Measurements from ENCODE around the gene ZNF620. TPM values are rescaled to one million over a fixed set of nuclear protein-coding genes. Genes with fewer than 3 reads are reported as not detected.
A peak's percentile ranks its signal among the peaks of the same experiment; 100 is the strongest.

The ZNF620 gene
- polyA plus RNA-seq, 3 donors = 0.27 to 0.67 (median 0.37) TPM

DNA sequence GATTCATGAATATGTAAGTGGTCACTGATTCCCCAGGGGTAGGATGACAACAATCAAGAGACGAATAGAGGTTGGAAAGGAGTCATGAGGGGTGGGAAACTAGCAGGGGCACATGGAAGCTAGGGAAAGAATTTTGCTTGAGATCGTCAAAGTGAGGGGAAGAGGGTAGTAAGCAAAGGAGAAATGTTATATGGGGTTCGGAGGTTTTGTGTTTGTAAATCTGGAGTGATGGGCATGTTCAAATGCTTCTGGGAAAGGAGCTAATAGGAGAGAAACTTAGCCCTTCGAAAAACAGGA lies 40.8 kb upstream of the ZNF620 start:
- Mint-ChIP-seq H3K9me3 (peaks cover 0 to 3% (median 0%) of the 10 kb centered on the region in 7 donors), H3K27me3 (ENCODE audit: low read depth in 3 of 3) (peaks cover 0 to 2% (median 0%) of the 10 kb centered on the region in 3 donors), H3K4me1 (peaks cover 5% of the 10 kb centered on the region), H3K4me3 (no peak overlapping the region), H3K36me3 (peaks cover 57 to 61% of the 10 kb centered on the region in 2 donors), H3K27ac (peak overlapping the region in 2 of 7 donors; percentile 16 to 66)
- Histone ChIP-seq H4K20me1 (ENCODE audit: insufficient read depth, low read length) (peaks cover 3% of the 10 kb centered on the region), H3K9me3 (replicated peaks in 1 of 2; ENCODE audit: control insufficient read depth in 1 of 2, insufficient read depth in 1 of 2, low read length in 2 of 2) (no peaks in the 10 kb centered on the region), H3K36me3 (replicated peaks in 1 of 2; ENCODE audit: control insufficient read depth in 1 of 2, insufficient read depth in 2 of 2, low read length in 2 of 2) (peaks cover 41 to 67% of the 10 kb centered on the region in 2 donors), H3K27me3 (ENCODE audit: control insufficient read depth in 2 of 2, insufficient read depth in 2 of 2, low read length in 2 of 2) (no peaks in the 10 kb centered on the region), H3K79me2 (ENCODE audit: insufficient read depth, low read length) (no peaks in the 10 kb centered on the region), H3K4me2 (replicated peaks; ENCODE audit: extremely low read depth, low read length, poor library complexity, severe bottlenecking) (no peak overlapping the region), H3K27ac (ENCODE audit: low read depth in 1 of 2, low read length in 2 of 2) (no peak overlapping the region), H2AFZ (ENCODE audit: insufficient read depth, low read depth, low read length, poor library complexity, severe bottlenecking) (no peak overlapping the region), H3K4me1 (ENCODE audit: control insufficient read depth in 1 of 2, insufficient read depth in 2 of 2, low read length in 2 of 2) (no peaks in the 10 kb centered on the region), H3K4me3 (replicated peaks in 1 of 3; ENCODE audit: low read depth in 2 of 3, low read length in 3 of 3) (no peak overlapping the region), H3K9ac (ENCODE audit: insufficient read depth, low read length, poor library complexity, severe bottlenecking) (no peak overlapping the region)
- 91% methylated on average over 4 of the region's 4 CpGs for WGBS (ENCODE audit: insufficient coverage)
- DNase-seq = no peak
- intact Hi-C loops (cut with micrococcal nuclease) = no loop called here
- TF ChIP-seq, protein P1, sequence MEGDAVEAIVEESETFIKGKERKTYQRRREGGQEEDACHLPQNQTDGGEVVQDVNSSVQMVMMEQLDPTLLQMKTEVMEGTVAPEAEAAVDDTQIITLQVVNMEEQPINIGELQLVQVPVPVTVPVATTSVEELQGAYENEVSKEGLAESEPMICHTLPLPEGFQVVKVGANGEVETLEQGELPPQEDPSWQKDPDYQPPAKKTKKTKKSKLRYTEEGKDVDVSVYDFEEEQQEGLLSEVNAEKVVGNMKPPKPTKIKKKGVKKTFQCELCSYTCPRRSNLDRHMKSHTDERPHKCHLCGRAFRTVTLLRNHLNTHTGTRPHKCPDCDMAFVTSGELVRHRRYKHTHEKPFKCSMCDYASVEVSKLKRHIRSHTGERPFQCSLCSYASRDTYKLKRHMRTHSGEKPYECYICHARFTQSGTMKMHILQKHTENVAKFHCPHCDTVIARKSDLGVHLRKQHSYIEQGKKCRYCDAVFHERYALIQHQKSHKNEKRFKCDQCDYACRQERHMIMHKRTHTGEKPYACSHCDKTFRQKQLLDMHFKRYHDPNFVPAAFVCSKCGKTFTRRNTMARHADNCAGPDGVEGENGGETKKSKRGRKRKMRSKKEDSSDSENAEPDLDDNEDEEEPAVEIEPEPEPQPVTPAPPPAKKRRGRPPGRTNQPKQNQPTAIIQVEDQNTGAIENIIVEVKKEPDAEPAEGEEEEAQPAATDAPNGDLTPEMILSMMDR (IDR thresholded peaks at IDR 0.05) = no peak

DNA sequence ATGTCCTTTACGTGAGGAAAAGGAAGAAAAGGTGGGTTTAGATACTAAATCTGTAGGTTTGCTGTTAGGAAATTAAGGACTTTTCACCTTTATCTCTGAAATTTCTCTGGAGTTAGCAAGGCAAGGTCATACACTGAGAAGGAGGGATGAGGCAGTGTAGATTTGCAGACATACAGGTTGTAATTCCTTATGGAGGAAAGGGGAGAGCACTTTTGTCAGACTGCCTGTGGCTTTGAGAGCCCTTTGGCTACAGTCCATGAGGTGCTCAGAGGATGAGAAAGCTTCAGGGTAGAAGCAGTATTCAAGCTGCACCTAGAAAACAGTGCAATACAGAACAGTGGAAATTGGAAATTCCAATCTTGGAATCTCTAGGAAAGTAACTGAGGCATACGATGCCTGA lies 40.4 kb upstream of the ZNF620 start:
- H3K27ac Mint-ChIP-seq = peak overlapping the region in 1 of 7 donors; percentile 66

More for the DNA sequence above, 40.4 kb upstream of the ZNF620 start:
- Histone ChIP-seq H4K20me1 (ENCODE audit: insufficient read depth, low read length) (peaks cover 3% of the 10 kb centered on the region), H3K36me3 (replicated peaks in 1 of 2; ENCODE audit: control insufficient read depth in 1 of 2, insufficient read depth in 2 of 2, low read length in 2 of 2) (peaks cover 37 to 63% of the 10 kb centered on the region in 2 donors), H3K4me3 (replicated peaks in 1 of 3; ENCODE audit: low read depth in 2 of 3, low read length in 3 of 3) (no peak overlapping the region), H3K9me3 (replicated peaks in 1 of 2; ENCODE audit: control insufficient read depth in 1 of 2, insufficient read depth in 1 of 2, low read length in 2 of 2) (no peaks in the 10 kb centered on the region), H2AFZ (ENCODE audit: insufficient read depth, low read depth, low read length, poor library complexity, severe bottlenecking) (no peak overlapping the region), H3K4me1 (ENCODE audit: control insufficient read depth in 1 of 2, insufficient read depth in 2 of 2, low read length in 2 of 2) (no peaks in the 10 kb centered on the region), H3K27ac (ENCODE audit: low read depth in 1 of 2, low read length in 2 of 2) (no peak overlapping the region), H3K4me2 (replicated peaks; ENCODE audit: extremely low read depth, low read length, poor library complexity, severe bottlenecking) (no peak overlapping the region), H3K27me3 (ENCODE audit: control insufficient read depth in 2 of 2, insufficient read depth in 2 of 2, low read length in 2 of 2) (no peaks in the 10 kb centered on the region), H3K9ac (ENCODE audit: insufficient read depth, low read length, poor library complexity, severe bottlenecking) (no peak overlapping the region), H3K79me2 (ENCODE audit: insufficient read depth, low read length) (no peaks in the 10 kb centered on the region)
- H3K4me3 Mint-ChIP-seq = no peak overlapping the region
- intact Hi-C loops (cut with micrococcal nuclease) = no loop called here
- peaks cover 53 to 57% of the 10 kb centered on the region in 2 donors for H3K36me3 Mint-ChIP-seq
- TF ChIP-seq, protein P1 (IDR thresholded peaks at IDR 0.05) = no peak
- peaks cover 0 to 2% (median 0%) of the 10 kb centered on the region in 3 donors for H3K27me3 Mint-ChIP-seq (ENCODE audit: low read depth in 3 of 3)
- WGBS (ENCODE audit: insufficient coverage) = 100% methylated on average over 1 of the region's 2 CpGs
- DNase-seq = no peak
- peaks cover 0 to 3% (median 0%) of the 10 kb centered on the region in 7 donors for H3K9me3 Mint-ChIP-seq
- H3K4me1 Mint-ChIP-seq = peaks cover 3% of the 10 kb centered on the region

All from CD14-positive monocyte (primary cell).